GM12892 (cell line): Measurements from ENCODE around the gene ANO4.

Source experiments
- DNase-seq: peaks from one replicate; pipeline ENCODE4 v3.0.0; 2011; ENCODE audit not compliant: insufficient read length
- FAIRE-seq: peaks from 2 replicates; lab custom pipeline; 2011; peaks lifted over from hg19 to GRCh38; lab: Jason Lieb, UNC
- POLR2A ChIP-seq: IDR thresholded peaks from 2 replicates; pipeline ENCODE4 v1.6.1; 2011; ENCODE audit warnings: low read depth, low read length, control low read depth
- POLR2AphosphoS5 ChIP-seq: IDR thresholded peaks from 2 replicates; pipeline ENCODE4 v1.6.1; 2011; ENCODE audit warnings: low read depth, low read length, control low read depth
- TAF1 ChIP-seq: IDR thresholded peaks from 2 replicates; pipeline ENCODE4 v1.6.1; 2011; ENCODE audit warnings: low read depth, mild to moderate bottlenecking, control low read depth, low read length, borderline replicate concordance

The ANO4 gene

GRCh38 chr12:101004898-101005297, 210.3 kb downstream of the ANO4 start:
- no peak for FAIRE-seq
- no peak for DNase-seq
- no peak for TF ChIP-seq TAF1
- no peak for TF ChIP-seq POLR2A
- TF ChIP-seq POLR2AphosphoS5: no peak

- FAIRE-seq: no peak
- DNase-seq: no peak
- no peak for TF ChIP-seq POLR2A
- no peak for TF ChIP-seq TAF1
- no peak for TF ChIP-seq POLR2AphosphoS5
Measured at GRCh38 chr12:101009274-101009673, 214.7 kb downstream of the ANO4 start.

- no peak for TF ChIP-seq POLR2A
- no peak for TF ChIP-seq TAF1
- TF ChIP-seq POLR2AphosphoS5: no peak
- DNase-seq: no peak
- no peak for FAIRE-seq
Measured at GRCh38 chr12:101010896-101011295, 216.3 kb downstream of the ANO4 start.

- DNase-seq (no peak), FAIRE-seq (no peak)
- TF ChIP-seq TAF1 (no peak), POLR2A (no peak), POLR2AphosphoS5 (no peak)
Measured at GRCh38 chr12:101013993-101014392, 219.4 kb downstream of the ANO4 start.

- DNase-seq (no peak), FAIRE-seq (no peak)
- TF ChIP-seq POLR2AphosphoS5 (no peak), TAF1 (no peak), POLR2A (no peak)
Measured at GRCh38 chr12:101015044-101015443, 220.5 kb downstream of the ANO4 start.

- no peak for DNase-seq
- no peak for TF ChIP-seq POLR2A
- TF ChIP-seq TAF1: no peak
- no peak for TF ChIP-seq POLR2AphosphoS5
- FAIRE-seq: no peak
Measured at GRCh38 chr12:101018540-101018939, 224.0 kb downstream of the ANO4 start.

GRCh38 chr12:101019201-101019600, 224.6 kb downstream of the ANO4 start:
- TF ChIP-seq TAF1 (no peak), POLR2A (no peak), POLR2AphosphoS5 (no peak)
- DNase-seq: no peak
- FAIRE-seq: no peak

GRCh38 chr12:101019667-101020066, 225.1 kb downstream of the ANO4 start:
- TF ChIP-seq TAF1 (no peak), POLR2A (no peak), POLR2AphosphoS5 (no peak)
- FAIRE-seq (no peak), DNase-seq (no peak)

GRCh38 chr12:101021442-101021841, 226.9 kb downstream of the ANO4 start:
- no peak for TF ChIP-seq TAF1
- no peak for TF ChIP-seq POLR2AphosphoS5
- no peak for TF ChIP-seq POLR2A
- FAIRE-seq: no peak
- DNase-seq: no peak

- FAIRE-seq (no peak), DNase-seq (no peak)
- TF ChIP-seq POLR2A: no peak
- TF ChIP-seq POLR2AphosphoS5: no peak
- TF ChIP-seq TAF1: no peak
Measured at GRCh38 chr12:101021911-101022388, 227.4 kb downstream of the ANO4 start.

GRCh38 chr12:101027200-101027599, 232.6 kb downstream of the ANO4 start:
- no peak for TF ChIP-seq POLR2AphosphoS5
- no peak for TF ChIP-seq POLR2A
- no peak for TF ChIP-seq TAF1
- FAIRE-seq (no peak), DNase-seq (no peak)

- DNase-seq: no peak
- FAIRE-seq: no peak
- TF ChIP-seq POLR2A (no peak), TAF1 (no peak), POLR2AphosphoS5 (no peak)
Measured at GRCh38 chr12:101027816-101028215, 233.2 kb downstream of the ANO4 start.
